Astrocyte of the spinal cord (primary cell): ENCODE results near the gene SLC35F3.

Source experiments
- DNase-seq: peaks from one replicate; pipeline ENCODE4 v3.0.0; 2011; ENCODE audit warnings: low read depth, low spot score
- H3K4me3 ChIP-seq: 2 replicates; pipeline ENCODE4 v1.5.1; 2011; ENCODE audit warnings: low read depth, mild to moderate bottlenecking, low read length, moderate library complexity
- CTCF ChIP-seq: IDR thresholded peaks from 2 replicates; pipeline ENCODE4 v1.5.1; 2012; ENCODE audit warnings: low read depth, mild to moderate bottlenecking, low read length, inconsistent platforms
- in situ Hi-C: cut with HindIII; loops from 2 replicates; pipeline ENCODE4 v1.10.0; 2017; ENCODE audit warnings: low sequenced_read_pairs

SLC35F3 gene

GRCh38 chr1:234062166-234062565 lies 157.7 kb downstream of the SLC35F3 start:
- no peak overlapping the region for H3K4me3 ChIP-seq
- DNase-seq: no peak
- in situ Hi-C loops: no loop called here
- TF ChIP-seq CTCF: no peak

- TF ChIP-seq CTCF: peak; percentile 87
- DNase-seq: peak; percentile 65
- H3K4me3 ChIP-seq: no peak overlapping the region
- in situ Hi-C loops: no loop called here
Observed at GRCh38 chr1:234065794-234066447, 161.4 kb downstream of the SLC35F3 start.

GRCh38 chr1:234067581-234068337 lies 163.3 kb downstream of the SLC35F3 start:
- H3K4me3 ChIP-seq: no peak overlapping the region
- no peak for DNase-seq
- no peak for TF ChIP-seq CTCF
- in situ Hi-C loops: no loop called here

GRCh38 chr1:234069760-234070159 lies 165.3 kb downstream of the SLC35F3 start:
- H3K4me3 ChIP-seq: no peak overlapping the region
- in situ Hi-C loops: no loop called here
- no peak for DNase-seq
- TF ChIP-seq CTCF: no peak

- DNase-seq: no peak
- no peak for TF ChIP-seq CTCF
- H3K4me3 ChIP-seq: no peak overlapping the region
- in situ Hi-C loops: no loop called here
Observed at GRCh38 chr1:234072793-234073192, 168.3 kb downstream of the SLC35F3 start.

GRCh38 chr1:234078143-234078542 lies 173.7 kb downstream of the SLC35F3 start:
- DNase-seq: no peak
- no peak for TF ChIP-seq CTCF
- H3K4me3 ChIP-seq: no peak overlapping the region
- in situ Hi-C loops: no loop called here
